Measurements from ENCODE around the gene ABR. TPM values are rescaled to one million over a fixed set of nuclear protein-coding genes. Genes with fewer than 3 reads are reported as not detected.

ABR gene
- total and polyA plus RNA-seq, 5 donors from 2014 or later: 13.2 to 116 (median 18.3) TPM

GRCh38 chr17:962166-962565 lies 217.6 kb downstream of the ABR start:
- H3K4me3 Mint-ChIP-seq: no peak overlapping the region
- H3K9me3 Mint-ChIP-seq: no peaks in the 10 kb centered on the region
- H3K27me3 Mint-ChIP-seq: peaks cover 14% of the 10 kb centered on the region
- peak overlapping the region in 1 of 3 donors; percentile 85 for H3K27ac Mint-ChIP-seq
- DNase-seq: no peak
- Histone ChIP-seq H3K4me1 (ENCODE audit: control insufficient read depth, insufficient read depth, low read length, poor library complexity, severe bottlenecking) (no peaks in the 10 kb centered on the region), H3K27me3 (ENCODE audit: control insufficient read depth, insufficient read depth, low read length) (no peaks in the 10 kb centered on the region), H3K36me3 (ENCODE audit: control insufficient read depth, insufficient read depth, low read length) (no peaks in the 10 kb centered on the region), H3K4me3 (ENCODE audit: low read depth, low read length) (no peak overlapping the region), H3K9me3 (ENCODE audit: control insufficient read depth in 2 of 2, low read length in 2 of 2) (no peaks in the 10 kb centered on the region), H3K27ac (ENCODE audit: insufficient read depth, low read length, poor library complexity, severe bottlenecking) (no peak overlapping the region)
- H3K36me3 Mint-ChIP-seq: no peaks in the 10 kb centered on the region
- no peaks in the 10 kb centered on the region for H3K4me1 Mint-ChIP-seq
- no peak for ATAC-seq (ENCODE audit: low read depth in 2 of 2)

DNA sequence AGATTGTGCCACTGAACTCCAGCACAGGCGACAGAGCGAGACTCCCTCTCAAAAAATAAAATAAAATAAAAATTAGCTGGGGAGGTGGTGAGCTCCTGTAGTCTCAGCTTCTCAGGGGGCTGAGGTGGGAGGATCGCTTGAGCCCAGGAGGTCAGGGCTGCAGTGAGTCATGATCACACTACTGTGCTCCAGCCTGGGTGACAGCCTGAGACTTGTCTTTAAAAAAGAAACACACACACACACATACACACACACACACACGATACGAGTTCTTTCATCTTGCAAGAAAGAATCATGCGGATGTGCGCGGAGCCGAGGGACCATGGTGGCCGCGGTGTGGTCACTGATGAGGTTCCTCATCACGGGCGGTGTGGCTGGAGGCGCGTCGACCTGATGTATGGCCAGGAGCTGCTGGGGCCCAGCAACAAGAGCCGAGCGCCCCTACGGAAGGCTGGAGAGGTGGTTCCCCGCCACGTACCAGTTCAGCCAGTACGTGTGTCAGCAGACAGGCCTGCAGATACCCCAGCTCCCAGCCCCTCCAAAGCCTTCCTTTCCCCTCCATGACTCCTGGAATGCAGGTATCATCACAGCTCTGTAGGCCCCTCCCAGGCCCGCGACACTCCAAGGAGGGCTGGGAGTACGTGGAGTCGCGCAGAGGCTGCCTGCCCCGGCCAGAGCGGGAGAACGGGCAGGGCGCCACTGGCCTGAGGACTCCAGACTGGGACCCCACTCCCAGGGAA lies 220.9 kb downstream of the ABR start:
- H3K9me3 Mint-ChIP-seq: no peaks in the 10 kb centered on the region
- no peak overlapping the region for H3K27ac Mint-ChIP-seq
- H3K27ac ChIP-seq (ENCODE audit: insufficient read depth, low read length, poor library complexity, severe bottlenecking): no peak overlapping the region
- H3K9me3 ChIP-seq (ENCODE audit: control insufficient read depth in 2 of 2, low read length in 2 of 2): no peaks in the 10 kb centered on the region
- no peaks in the 10 kb centered on the region for H3K4me1 Mint-ChIP-seq
- H3K27me3 ChIP-seq (ENCODE audit: control insufficient read depth, insufficient read depth, low read length): no peaks in the 10 kb centered on the region
- H3K4me3 Mint-ChIP-seq: no peak overlapping the region
- no peak for DNase-seq
- no peaks in the 10 kb centered on the region for H3K36me3 ChIP-seq (ENCODE audit: control insufficient read depth, insufficient read depth, low read length)
- H3K27me3 Mint-ChIP-seq: no peaks in the 10 kb centered on the region
- H3K4me3 ChIP-seq (ENCODE audit: low read depth, low read length): no peak overlapping the region
- H3K36me3 Mint-ChIP-seq: no peaks in the 10 kb centered on the region
- no peaks in the 10 kb centered on the region for H3K4me1 ChIP-seq (ENCODE audit: control insufficient read depth, insufficient read depth, low read length, poor library complexity, severe bottlenecking)
- ATAC-seq (ENCODE audit: low read depth in 2 of 2): no peak

- no peaks in the 10 kb centered on the region for H3K9me3 Mint-ChIP-seq
- H3K27ac ChIP-seq (ENCODE audit: insufficient read depth, low read length, poor library complexity, severe bottlenecking): no peak overlapping the region
- H3K4me3 ChIP-seq (ENCODE audit: low read depth, low read length): no peak overlapping the region
- no peaks in the 10 kb centered on the region for H3K36me3 ChIP-seq (ENCODE audit: control insufficient read depth, insufficient read depth, low read length)
- H3K4me1 ChIP-seq (ENCODE audit: control insufficient read depth, insufficient read depth, low read length, poor library complexity, severe bottlenecking): no peaks in the 10 kb centered on the region
- H3K27me3 Mint-ChIP-seq: no peaks in the 10 kb centered on the region
- ATAC-seq (ENCODE audit: low read depth in 2 of 2) (no peak), DNase-seq (no peak)
- no peaks in the 10 kb centered on the region for H3K9me3 ChIP-seq (ENCODE audit: control insufficient read depth in 2 of 2, low read length in 2 of 2)
- no peaks in the 10 kb centered on the region for H3K4me1 Mint-ChIP-seq
- H3K27ac Mint-ChIP-seq: no peak overlapping the region
- H3K27me3 ChIP-seq (ENCODE audit: control insufficient read depth, insufficient read depth, low read length): no peaks in the 10 kb centered on the region
- H3K36me3 Mint-ChIP-seq: no peaks in the 10 kb centered on the region
- H3K4me3 Mint-ChIP-seq: no peak overlapping the region
These were observed 221.8 kb downstream of the ABR start for GRCh38 chr17:957856-958421.

- DNase-seq (no peak), ATAC-seq (ENCODE audit: low read depth in 2 of 2) (no peak)
- Histone ChIP-seq H3K4me1 (ENCODE audit: control insufficient read depth, insufficient read depth, low read length, poor library complexity, severe bottlenecking) (no peaks in the 10 kb centered on the region), H3K36me3 (ENCODE audit: control insufficient read depth, insufficient read depth, low read length) (no peaks in the 10 kb centered on the region), H3K27me3 (ENCODE audit: control insufficient read depth, insufficient read depth, low read length) (no peaks in the 10 kb centered on the region), H3K4me3 (ENCODE audit: low read depth, low read length) (no peak overlapping the region), H3K27ac (ENCODE audit: insufficient read depth, low read length, poor library complexity, severe bottlenecking) (no peak overlapping the region), H3K9me3 (ENCODE audit: control insufficient read depth in 2 of 2, low read length in 2 of 2) (no peaks in the 10 kb centered on the region)
- H3K36me3 Mint-ChIP-seq: no peaks in the 10 kb centered on the region
- H3K27ac Mint-ChIP-seq: no peak overlapping the region
- H3K9me3 Mint-ChIP-seq: no peaks in the 10 kb centered on the region
- H3K27me3 Mint-ChIP-seq: no peaks in the 10 kb centered on the region
- peaks cover 0 to 2% (median 0%) of the 10 kb centered on the region in 4 donors for H3K4me1 Mint-ChIP-seq
- no peak overlapping the region for H3K4me3 Mint-ChIP-seq
These were observed 222.9 kb downstream of the ABR start for GRCh38 chr17:956905-957304.

GRCh38 chr17:954431-955164 lies 225.2 kb downstream of the ABR start:
- no peak overlapping the region for H3K4me3 ChIP-seq (ENCODE audit: low read depth, low read length)
- H3K27ac ChIP-seq (ENCODE audit: insufficient read depth, low read length, poor library complexity, severe bottlenecking): no peak overlapping the region
- Mint-ChIP-seq H3K4me1 (peaks cover 0 to 2% (median 0%) of the 10 kb centered on the region in 4 donors), H3K27ac (no peak overlapping the region), H3K4me3 (no peak overlapping the region), H3K9me3 (no peaks in the 10 kb centered on the region), H3K27me3 (no peaks in the 10 kb centered on the region), H3K36me3 (no peaks in the 10 kb centered on the region)
- H3K27me3 ChIP-seq (ENCODE audit: control insufficient read depth, insufficient read depth, low read length): no peaks in the 10 kb centered on the region
- ATAC-seq (ENCODE audit: low read depth in 2 of 2) (no peak), DNase-seq (no peak)
- no peaks in the 10 kb centered on the region for H3K9me3 ChIP-seq (ENCODE audit: control insufficient read depth in 2 of 2, low read length in 2 of 2)
- H3K36me3 ChIP-seq (ENCODE audit: control insufficient read depth, insufficient read depth, low read length): no peaks in the 10 kb centered on the region
- no peaks in the 10 kb centered on the region for H3K4me1 ChIP-seq (ENCODE audit: control insufficient read depth, insufficient read depth, low read length, poor library complexity, severe bottlenecking)

- Mint-ChIP-seq H3K36me3 (no peaks in the 10 kb centered on the region), H3K9me3 (no peaks in the 10 kb centered on the region), H3K27ac (no peak overlapping the region), H3K4me3 (no peak overlapping the region), H3K4me1 (peaks cover 0 to 2% (median 0%) of the 10 kb centered on the region in 4 donors), H3K27me3 (no peaks in the 10 kb centered on the region)
- no peak overlapping the region for H3K4me3 ChIP-seq (ENCODE audit: low read depth, low read length)
- no peaks in the 10 kb centered on the region for H3K27me3 ChIP-seq (ENCODE audit: control insufficient read depth, insufficient read depth, low read length)
- no peaks in the 10 kb centered on the region for H3K36me3 ChIP-seq (ENCODE audit: control insufficient read depth, insufficient read depth, low read length)
- no peak for ATAC-seq (ENCODE audit: low read depth in 2 of 2)
- no peaks in the 10 kb centered on the region for H3K4me1 ChIP-seq (ENCODE audit: control insufficient read depth, insufficient read depth, low read length, poor library complexity, severe bottlenecking)
- no peak overlapping the region for H3K27ac ChIP-seq (ENCODE audit: insufficient read depth, low read length, poor library complexity, severe bottlenecking)
- H3K9me3 ChIP-seq (ENCODE audit: control insufficient read depth in 2 of 2, low read length in 2 of 2): no peaks in the 10 kb centered on the region
- DNase-seq: no peak
These were observed 226.0 kb downstream of the ABR start for GRCh38 chr17:953767-954166.
